CD4-positive, alpha-beta T cell (primary cell): ENCODE results near the gene CASP2. TPM values are rescaled to one million over a fixed set of nuclear protein-coding genes. Genes with fewer than 3 reads are reported as not detected.
A peak's percentile ranks its signal among the peaks of the same experiment; 100 is the strongest.

ENCODE experiments used
- ATAC-seq: fragments of 200-7000 bp; cut with Tn5 transposase; one replicate; pipeline ENCODE4 v1.10.0; 2022; ENCODE audit warnings: mild to moderate bottlenecking; ENCODE audit not compliant: poor library complexity
- CTCF ChIA-PET: fragments of 350-600 bp; sonication (Branson Sonifier 250); formaldehyde crosslinking; loops from one replicate; lab custom pipeline; 2021; ENCODE audit warnings: antibody characterized with exemption, inconsistent platforms; lab: Charles Lee
- POLR2A ChIA-PET: fragments of 350-600 bp; sonication (Branson Sonifier 250); formaldehyde crosslinking; loops from one replicate; lab custom pipeline; 2021; ENCODE audit warnings: antibody characterized with exemption, inconsistent platforms; lab: Charles Lee
- DNase-seq, 14 experiments: peaks; one replicate each; pipeline ENCODE4 v3.0.0-alpha.2; 2013 to 2020; ENCODE audit warnings: mixed read lengths in 2 of 14
- H3K27ac ChIP-seq, 2 donors: one replicate each; pipeline versions ENCODE4 v1.5.1 to v1.7.0; 2013; ENCODE audit warnings: low read length in 2 of 2, low read depth in 1 of 2, mild to moderate bottlenecking in 1 of 2
- H3K27me3 ChIP-seq, 2 experiments: 1 replicate in 1 of 2; 2 replicates in 1 of 2; pipeline versions ENCODE4 v1.6.1 to v1.7.0; 2013; ENCODE audit warnings: low read length in 2 of 2, control low read depth in 1 of 2, mild to moderate bottlenecking in 1 of 2, moderate library complexity in 1 of 2; ENCODE audit not compliant: insufficient read depth in 2 of 2, control insufficient read depth in 1 of 2
- H3K36me3 ChIP-seq: one replicate; pipeline ENCODE4 v1.6.1; 2013; ENCODE audit warnings: low read length, control low read depth; ENCODE audit not compliant: insufficient read depth
- H3K4me1 ChIP-seq: one replicate; pipeline ENCODE4 v1.6.1; 2013; ENCODE audit warnings: low read length, control low read depth; ENCODE audit not compliant: insufficient read depth
- H3K4me3 ChIP-seq: one replicate; pipeline ENCODE4 v1.5.1; 2013; ENCODE audit warnings: mild to moderate bottlenecking, low read length, moderate library complexity
- H3K9me3 ChIP-seq, 2 experiments: 1 replicate in 1 of 2; 2 replicates in 1 of 2; pipeline versions ENCODE4 v1.6.1 to v1.7.0; 2013; ENCODE audit warnings: low read length in 2 of 2, mild to moderate bottlenecking in 2 of 2, control low read depth in 1 of 2, moderate library complexity in 1 of 2; ENCODE audit not compliant: control insufficient read depth in 1 of 2, insufficient read depth in 1 of 2
- H3K27ac Mint-ChIP-seq: one replicate; pipeline ENCODE4 v1.8.0; 2020; ENCODE audit warnings: mixed read lengths
- H3K27me3 Mint-ChIP-seq: one replicate; pipeline ENCODE4 v1.8.0; 2021; ENCODE audit warnings: mixed read lengths
- H3K36me3 Mint-ChIP-seq: one replicate; pipeline ENCODE4 v1.8.0; 2021; ENCODE audit warnings: low read depth, mixed read lengths
- H3K4me1 Mint-ChIP-seq: one replicate; pipeline ENCODE4 v1.8.0; 2021; ENCODE audit warnings: low read depth, mixed read lengths
- H3K4me3 Mint-ChIP-seq: one replicate; pipeline ENCODE4 v1.8.0; 2020; ENCODE audit warnings: mild to moderate bottlenecking, mixed read lengths
- H3K9me3 Mint-ChIP-seq: one replicate; pipeline ENCODE4 v1.8.0; 2020; ENCODE audit warnings: mixed read lengths
- CTCF ChIP-seq: fragments of 200-600 bp; IDR thresholded peaks from one replicate; pipeline ENCODE4 v1.8.0; 2022; ENCODE audit warnings: antibody characterized with exemption, mild to moderate bottlenecking
- intact Hi-C, 2 experiments: fragments of 100-400 bp; cut with DNase I in 1 of 2; cut with micrococcal nuclease in 1 of 2; formaldehyde crosslinking; loops; one replicate each; pipeline versions ENCODE4 v1.15.1 to v1.9.0; 2023 to 2025; cut with DNase I, micrococcal nuclease
- total RNA-seq, 174 experiments: library from RNA in 2 of 174; stranded (reverse) in 2 of 174; gene quantifications; one replicate each; pipeline ENCODE4 v1.2.3 and lab custom pipeline; 2021 to 2026

CASP2 gene
- total RNA-seq, 2 experiments from 2014 or later, result 19.1 to 21.9 TPM

- Histone ChIP-seq H3K27ac (no peak overlapping the region), H3K4me1 (peaks cover 52% of the 10 kb centered on the region), H3K4me3 (no peak overlapping the region), H3K27me3 (no peaks in the 10 kb centered on the region), H3K9me3 (peaks cover 10 to 11% of the 10 kb centered on the region in 2 experiments), H3K36me3 (no peaks in the 10 kb centered on the region)
- Mint-ChIP-seq H3K27me3 (no peaks in the 10 kb centered on the region), H3K4me1 (peaks cover 96% of the 10 kb centered on the region), H3K4me3 (peak overlapping the region; percentile 62), H3K27ac (peak overlapping the region; percentile 77), H3K36me3 (peaks cover 45% of the 10 kb centered on the region), H3K9me3 (peaks cover 25% of the 10 kb centered on the region)
- ChIA-PET CTCF (interaction anchor here (1.0 to 3.6 kb wide), 5 partner anchors 10 to 130 kb away, joined by 3 to 17 read pairs (median 5); partner anchors contain the start of gene GSTK1), POLR2A (interaction anchor here (0.6 to 5.3 kb wide), 11 partner anchors 8 to 443 kb away, joined by 3 to 40 read pairs (median 5); partner anchors contain the start of genes CASP2 and GSTK1)
- intact Hi-C loops, result loop anchor here in 1 of 2 experiments (5.0 kb wide), 1 partner anchor 156 kb away; the partner anchor contains the start of gene EPHA1
- TF ChIP-seq CTCF, result no peak
- peak; percentile 86 for ATAC-seq
- peak in 3 of 14 experiments; percentile 66 to 80 (median 71) for DNase-seq
Observed at GRCh38 chr7:143250822-143251221, 37.3 kb upstream of the CASP2 start.

GRCh38 chr7:143252006-143252405 lies 36.1 kb upstream of the CASP2 start:
- peak overlapping the region; percentile 32 for H3K4me3 Mint-ChIP-seq
- H3K9me3 ChIP-seq, result peaks cover 10 to 11% of the 10 kb centered on the region in 2 experiments
- H3K4me1 ChIP-seq, result peaks cover 53% of the 10 kb centered on the region
- ChIA-PET CTCF (interaction anchor here (1.4 kb wide), 1 partner anchor 11 kb away, joined by 5 read pairs; the partner anchor contains the start of gene GSTK1), POLR2A (interaction anchor here (0.9 to 5.3 kb wide), 5 partner anchors 11 to 444 kb away, joined by 3 to 40 read pairs (median 5); partner anchors contain the start of genes CASP2 and GSTK1)
- ATAC-seq (no peak), DNase-seq (peak in 3 of 14 experiments; percentile 51 to 63 (median 57))
- peak overlapping the region; percentile 77 for H3K27ac Mint-ChIP-seq
- intact Hi-C loops, result loop anchor here in 1 of 2 experiments (5.0 kb wide), 1 partner anchor 155 kb away; the partner anchor contains the start of gene EPHA1
- H3K27me3 ChIP-seq, result no peaks in the 10 kb centered on the region
- no peaks in the 10 kb centered on the region for H3K36me3 ChIP-seq
- H3K4me1 Mint-ChIP-seq, result peaks cover 96% of the 10 kb centered on the region
- peaks cover 22% of the 10 kb centered on the region for H3K9me3 Mint-ChIP-seq
- no peaks in the 10 kb centered on the region for H3K27me3 Mint-ChIP-seq
- peaks cover 45% of the 10 kb centered on the region for H3K36me3 Mint-ChIP-seq
- no peak overlapping the region for H3K27ac ChIP-seq
- TF ChIP-seq CTCF, result no peak
- H3K4me3 ChIP-seq, result no peak overlapping the region

- CTCF ChIA-PET, result interaction anchor here (0.9 to 1.8 kb wide), 5 partner anchors 11 to 125 kb away, joined by 3 to 10 read pairs (median 3); partner anchors contain the start of gene CASP2
- peaks cover 19% of the 10 kb centered on the region for H3K9me3 Mint-ChIP-seq
- peak overlapping the region in 1 of 2 donors; percentile 14 for H3K27ac ChIP-seq
- POLR2A ChIA-PET, result interaction anchor here (0.7 to 1.2 kb wide), 6 partner anchors 8 to 40 kb away, joined by 3 to 7 read pairs (median 4); partner anchors contain the start of gene GSTK1
- H3K36me3 ChIP-seq, result no peaks in the 10 kb centered on the region
- ATAC-seq, result no peak
- peak overlapping the region; percentile 60 for H3K27ac Mint-ChIP-seq
- peak in 1 of 14 experiments; percentile 25 for DNase-seq
- H3K27me3 ChIP-seq, result no peaks in the 10 kb centered on the region
- intact Hi-C loops, result no loop called here
- peak overlapping the region; percentile 23 for H3K4me3 Mint-ChIP-seq
- peaks cover 47% of the 10 kb centered on the region for H3K4me1 ChIP-seq
- TF ChIP-seq CTCF, result no peak
- peaks cover 89% of the 10 kb centered on the region for H3K4me1 Mint-ChIP-seq
- no peaks in the 10 kb centered on the region for H3K27me3 Mint-ChIP-seq
- no peak overlapping the region for H3K4me3 ChIP-seq
- H3K36me3 Mint-ChIP-seq, result peaks cover 34% of the 10 kb centered on the region
- H3K9me3 ChIP-seq, result peaks cover 5 to 10% of the 10 kb centered on the region in 2 experiments
Observed at GRCh38 chr7:143255564-143255963, 32.6 kb upstream of the CASP2 start.
